Skeletal muscle satellite cell (primary cell): ENCODE results near the gene TPD52L3.

Experiments
- H3K27me3 ChIP-seq: 2 replicates; pipeline ENCODE4 v1.7.0; 2013; ENCODE audit warnings: low read length; ENCODE audit not compliant: control insufficient read depth, insufficient read depth
- H3K36me3 ChIP-seq: 2 replicates; pipeline ENCODE4 v1.7.0; 2013; ENCODE audit warnings: mild to moderate bottlenecking, control low read depth, low read length; ENCODE audit not compliant: insufficient read depth
- H3K4me1 ChIP-seq: 2 replicates; pipeline ENCODE4 v1.7.0; 2013; ENCODE audit warnings: low read length; ENCODE audit not compliant: control insufficient read depth, insufficient read depth
- H3K4me2 ChIP-seq: 2 replicates; pipeline ENCODE4 v1.7.0; 2013; ENCODE audit warnings: mild to moderate bottlenecking, low read length
- H3K4me3 ChIP-seq: 2 replicates; pipeline ENCODE4 v1.7.0; 2013; ENCODE audit warnings: low read length
- H3K9ac ChIP-seq: 2 replicates; pipeline ENCODE4 v1.7.0; 2013; ENCODE audit warnings: mild to moderate bottlenecking, low read depth, low read length, moderate library complexity
- H3K9me3 ChIP-seq: replicated peaks from 2 replicates; pipeline ENCODE4 v1.7.0; 2013; ENCODE audit warnings: mild to moderate bottlenecking, control low read depth, low read length

The TPD52L3 gene

GRCh38 chr9:6355728-6356127, 27.6 kb downstream of the TPD52L3 start:
- Histone ChIP-seq H3K4me3 (no peak overlapping the region), H3K9ac (peak overlapping the region; percentile 11), H3K36me3 (no peaks in the 10 kb centered on the region), H3K4me2 (no peak overlapping the region), H3K27me3 (no peaks in the 10 kb centered on the region), H3K4me1 (peaks cover 21% of the 10 kb centered on the region), H3K9me3 (no peaks in the 10 kb centered on the region)

- Histone ChIP-seq H3K4me3 (no peak overlapping the region), H3K4me1 (peaks cover 21% of the 10 kb centered on the region)
These were observed 28.3 kb downstream of the TPD52L3 start for GRCh38 chr9:6356441-6356840.

DNA sequence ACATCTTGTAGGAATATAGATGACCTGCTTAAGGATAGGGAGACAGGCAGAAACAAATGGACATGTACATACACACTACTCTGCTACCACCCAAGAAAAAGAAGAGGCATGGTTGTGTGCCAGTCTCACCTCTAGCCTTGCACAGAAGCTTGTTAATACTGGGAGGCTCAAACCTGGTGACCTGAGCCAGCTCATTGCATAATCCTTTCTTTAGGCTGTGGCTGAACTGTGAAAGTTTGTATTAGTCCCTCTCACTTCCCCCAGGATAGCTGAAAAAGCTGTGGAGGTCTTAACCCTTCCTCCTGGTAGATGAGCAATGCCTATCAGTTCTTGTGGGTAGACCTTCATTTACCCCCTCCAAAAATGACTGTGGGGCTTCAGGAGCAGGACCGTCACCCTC, 28.7 kb downstream of the TPD52L3 start:
- H3K9ac ChIP-seq, result no peak overlapping the region
- H3K36me3 ChIP-seq, result no peaks in the 10 kb centered on the region
- no peaks in the 10 kb centered on the region for H3K9me3 ChIP-seq
- H3K4me3 ChIP-seq, result no peak overlapping the region
- H3K4me2 ChIP-seq, result no peak overlapping the region
- H3K4me1 ChIP-seq, result peaks cover 21% of the 10 kb centered on the region
- no peaks in the 10 kb centered on the region for H3K27me3 ChIP-seq

More at GRCh38 chr9:6356441-6356840, 28.3 kb downstream of the TPD52L3 start:
- Histone ChIP-seq H3K4me2 (no peak overlapping the region), H3K9ac (no peak overlapping the region), H3K27me3 (no peaks in the 10 kb centered on the region), H3K9me3 (no peaks in the 10 kb centered on the region), H3K36me3 (no peaks in the 10 kb centered on the region)

DNA sequence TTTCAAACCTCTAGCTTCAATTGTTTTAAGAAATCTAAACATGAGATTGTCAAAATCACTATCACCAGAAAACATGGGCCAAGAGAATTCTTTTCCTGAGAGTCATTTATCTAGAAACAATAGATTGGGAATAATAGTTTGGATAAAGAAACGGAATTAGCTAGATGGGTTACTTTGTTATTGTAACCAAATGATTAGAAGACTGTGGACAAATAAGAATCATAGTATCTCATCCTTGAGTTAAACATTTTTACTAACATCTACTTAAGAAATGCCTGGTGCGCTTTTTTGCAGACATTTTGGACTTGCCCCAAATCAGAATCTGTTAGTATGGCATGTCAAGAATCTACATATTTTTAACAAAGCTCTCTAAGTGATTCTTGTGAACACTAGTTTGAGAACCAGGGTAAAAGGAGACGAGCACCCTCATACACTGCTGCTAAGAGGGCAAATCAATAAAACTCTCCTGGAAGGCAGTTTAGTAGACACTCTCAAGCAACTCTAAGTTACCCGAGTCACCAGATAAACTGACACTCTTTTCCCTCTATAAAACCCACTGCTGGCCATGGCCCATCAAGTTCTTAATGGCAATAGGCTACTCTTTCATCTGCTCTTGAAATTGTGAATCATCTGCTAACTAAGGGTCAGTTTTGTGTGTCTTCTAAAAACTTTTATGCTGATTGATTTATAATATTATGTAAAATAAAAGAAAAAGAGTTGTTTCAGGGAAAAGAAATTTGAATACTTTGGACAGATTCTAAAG, 39.1 kb downstream of the TPD52L3 start:
- H3K4me2 ChIP-seq, result no peak overlapping the region
- H3K4me1 ChIP-seq, result no peaks in the 10 kb centered on the region
- no peaks in the 10 kb centered on the region for H3K27me3 ChIP-seq
- H3K9ac ChIP-seq, result no peak overlapping the region
- no peaks in the 10 kb centered on the region for H3K9me3 ChIP-seq
- no peak overlapping the region for H3K4me3 ChIP-seq
- no peaks in the 10 kb centered on the region for H3K36me3 ChIP-seq

- Histone ChIP-seq H3K27me3 (no peaks in the 10 kb centered on the region), H3K36me3 (no peaks in the 10 kb centered on the region), H3K4me3 (no peak overlapping the region), H3K4me2 (no peak overlapping the region), H3K4me1 (no peaks in the 10 kb centered on the region), H3K9ac (no peak overlapping the region), H3K9me3 (no peaks in the 10 kb centered on the region)
These were observed 40.7 kb downstream of the TPD52L3 start for GRCh38 chr9:6368831-6369230.
